SU-DHL-6 (cell line): Measurements from ENCODE around the gene TNIK.

ENCODE experiments used
- CTCF ChIP-seq: fragments of 200-600 bp; sonication (generic); IDR thresholded peaks from one replicate; pipeline ENCODE4 v1.5.1; 2017; ENCODE audit warnings: antibody characterized with exemption, mild to moderate bottlenecking, low read length, moderate library complexity; ENCODE audit not compliant: insufficient read depth, poor library complexity, severe bottlenecking
- EZH2phosphoT487 ChIP-seq: fragments of 200-600 bp; sonication (generic), shearing (Covaris generic); conservative IDR thresholded peaks from 2 replicates; pipeline ENCODE4 v1.6.1; 2018; ENCODE audit warnings: mild to moderate bottlenecking, antibody characterized with exemption, low read length, moderate library complexity, mixed read lengths

GRCh38 chr3:171155122-171155700 lies 305.0 kb downstream of the TNIK start:
- TF ChIP-seq CTCF (no peak), EZH2phosphoT487 (no peak)
